ENCODE results near the gene MPP2.
"Not testable (repeated sequence)": the region's sequence is repeated elsewhere in the genome, so short reads cannot be mapped to it uniquely, and the experiment has no call there.

MPP2 gene, protein sequence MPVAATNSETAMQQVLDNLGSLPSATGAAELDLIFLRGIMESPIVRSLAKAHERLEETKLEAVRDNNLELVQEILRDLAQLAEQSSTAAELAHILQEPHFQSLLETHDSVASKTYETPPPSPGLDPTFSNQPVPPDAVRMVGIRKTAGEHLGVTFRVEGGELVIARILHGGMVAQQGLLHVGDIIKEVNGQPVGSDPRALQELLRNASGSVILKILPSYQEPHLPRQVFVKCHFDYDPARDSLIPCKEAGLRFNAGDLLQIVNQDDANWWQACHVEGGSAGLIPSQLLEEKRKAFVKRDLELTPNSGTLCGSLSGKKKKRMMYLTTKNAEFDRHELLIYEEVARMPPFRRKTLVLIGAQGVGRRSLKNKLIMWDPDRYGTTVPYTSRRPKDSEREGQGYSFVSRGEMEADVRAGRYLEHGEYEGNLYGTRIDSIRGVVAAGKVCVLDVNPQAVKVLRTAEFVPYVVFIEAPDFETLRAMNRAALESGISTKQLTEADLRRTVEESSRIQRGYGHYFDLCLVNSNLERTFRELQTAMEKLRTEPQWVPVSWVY

DNA sequence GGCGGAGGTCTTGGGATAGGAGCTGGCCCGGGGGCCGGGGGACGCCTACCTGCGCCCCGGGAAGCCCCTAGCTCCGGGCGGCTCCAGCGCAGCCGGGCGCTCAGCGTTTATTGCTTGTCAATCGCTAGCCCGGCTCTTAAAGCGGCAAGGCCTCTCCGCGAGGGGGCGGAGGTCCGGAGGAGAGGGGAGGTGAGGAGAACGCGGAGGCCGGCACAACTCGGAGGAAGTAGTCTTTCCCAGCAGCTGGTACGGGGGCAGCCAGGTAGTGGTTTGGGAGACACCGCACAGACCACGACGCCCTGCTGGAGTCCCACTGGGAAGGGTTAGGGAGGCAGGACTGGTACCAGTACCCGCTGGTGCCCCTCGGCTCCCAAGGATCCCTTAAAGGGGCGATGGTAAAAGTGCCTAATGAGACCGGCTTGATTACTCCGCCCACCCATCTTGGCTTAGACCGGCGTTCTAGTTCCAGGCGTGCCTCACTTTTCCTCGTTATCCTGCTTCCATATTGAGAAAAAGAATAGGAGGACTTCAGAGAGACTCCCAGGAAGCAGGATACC lies at the start of gene MPP2:
MPP2 (minus strand) TSS at position 112 of the 557 bp plus-strand sequence. CDS start 3,076 bp downstream, outside the sequence.
- DNase-seq = peak; percentile 64

DNA sequence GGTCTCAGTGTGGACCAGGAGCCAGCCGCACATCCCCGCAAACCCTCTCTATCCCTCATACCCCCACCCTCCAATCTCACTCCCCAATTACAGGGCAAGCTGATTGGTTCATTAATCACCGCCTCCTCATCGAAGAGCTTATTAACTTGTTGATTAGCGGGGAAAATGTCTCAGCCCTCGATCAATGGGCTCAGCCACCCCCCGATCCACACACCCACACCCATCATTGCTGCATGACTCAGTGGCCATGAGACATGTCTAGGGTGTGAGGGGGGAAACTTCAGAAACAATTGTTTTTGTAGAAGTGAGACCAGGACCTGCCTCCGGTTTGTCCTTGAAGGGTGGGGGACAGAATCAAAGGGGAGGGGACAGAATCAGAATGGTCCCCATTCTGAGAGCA lies 48.9 kb upstream of the MPP2 start:
- no peak for DNase-seq

DNA sequence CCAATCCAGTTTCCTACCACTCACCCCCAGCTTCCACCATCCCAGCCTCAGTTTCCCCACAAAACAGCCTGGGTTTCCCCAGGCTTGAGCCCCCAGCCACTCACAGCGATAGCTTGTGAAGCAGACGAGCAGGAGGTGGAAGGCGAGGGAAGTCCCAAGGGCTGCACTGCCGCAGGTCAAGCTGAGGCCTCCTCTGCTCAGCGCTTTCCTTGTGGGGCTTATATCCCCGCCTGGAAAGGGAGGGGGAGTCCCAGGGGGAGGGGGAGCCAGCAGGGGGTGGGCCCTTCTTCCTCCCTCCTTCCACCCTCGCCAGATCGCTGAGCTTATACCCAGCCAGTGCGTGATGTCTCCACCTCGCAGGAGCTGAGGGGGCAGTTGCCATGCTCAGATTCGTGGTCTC lies 46.4 kb upstream of the MPP2 start, which contains the start of gene PYY:
PYY (minus strand) TSS at position 195 of the 400 bp plus-strand sequence. CDS start 457 bp downstream, outside the sequence.
- no peak for DNase-seq

DNA sequence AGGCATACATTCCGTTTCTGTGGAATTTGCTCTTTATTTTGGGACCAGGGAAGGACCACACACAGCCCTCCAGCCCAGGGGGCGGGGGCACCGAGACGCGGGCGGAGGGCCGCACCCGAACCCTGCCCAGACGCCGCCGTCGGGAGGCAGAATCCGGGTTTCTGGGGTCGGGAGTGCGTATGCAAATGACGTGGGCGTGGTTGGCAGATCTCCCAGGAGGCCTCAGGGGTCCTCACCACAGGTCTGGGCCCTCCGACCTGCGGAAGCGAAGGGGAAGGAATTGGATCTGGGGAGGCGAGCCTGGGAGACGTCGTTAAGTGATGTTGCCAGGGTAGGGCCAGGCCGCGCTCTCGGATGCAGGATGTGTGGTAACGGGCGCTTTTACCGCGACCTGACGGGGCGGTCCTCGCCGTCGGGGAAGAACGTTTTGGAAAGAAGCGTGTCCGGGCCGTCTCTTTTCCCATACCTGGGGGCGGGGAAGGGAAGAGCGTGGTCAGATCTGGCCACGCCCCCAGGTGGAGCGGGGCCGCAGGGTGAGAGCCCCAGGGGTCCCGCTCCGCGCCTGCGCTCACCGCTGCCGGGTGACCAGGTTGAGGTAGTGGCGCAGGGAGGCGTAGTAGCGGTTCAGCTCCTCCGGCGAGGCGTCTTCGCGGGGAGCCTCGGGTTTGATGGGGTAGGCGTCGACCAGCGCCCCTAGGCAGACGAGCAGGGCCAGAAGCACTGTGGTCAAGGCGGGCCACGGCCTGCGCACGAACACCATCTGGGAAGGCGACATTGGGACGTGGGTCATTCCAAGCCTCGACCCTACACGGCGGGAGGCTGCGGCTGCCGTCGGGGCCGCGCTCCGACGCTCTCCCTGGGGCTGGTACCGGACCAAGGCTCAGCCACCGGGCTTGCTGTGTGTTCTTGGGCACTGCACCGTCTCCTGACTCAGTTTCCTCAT lies 45.7 kb upstream of the MPP2 start:
- DNase-seq = no peak

DNA sequence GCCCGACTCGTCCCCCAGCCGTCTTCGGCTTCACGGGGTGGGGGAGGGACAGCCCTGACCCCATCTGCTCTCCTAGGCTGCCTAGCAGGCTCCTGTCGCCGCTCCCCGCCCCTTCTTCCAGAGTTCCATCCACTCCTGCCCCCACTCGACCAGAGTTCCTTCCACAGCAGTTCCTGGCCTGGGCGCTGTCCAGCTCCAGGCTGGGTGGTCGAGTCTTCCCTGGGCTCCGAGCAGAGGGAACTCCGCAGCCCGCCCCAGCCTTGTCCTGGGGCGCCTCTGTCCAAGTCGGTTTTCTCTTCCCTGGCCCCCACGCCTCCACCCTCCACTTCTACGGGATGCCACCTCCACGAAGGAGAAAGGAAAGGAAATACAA lies 45.0 kb upstream of the MPP2 start:
- DNase-seq = no peak

DNA sequence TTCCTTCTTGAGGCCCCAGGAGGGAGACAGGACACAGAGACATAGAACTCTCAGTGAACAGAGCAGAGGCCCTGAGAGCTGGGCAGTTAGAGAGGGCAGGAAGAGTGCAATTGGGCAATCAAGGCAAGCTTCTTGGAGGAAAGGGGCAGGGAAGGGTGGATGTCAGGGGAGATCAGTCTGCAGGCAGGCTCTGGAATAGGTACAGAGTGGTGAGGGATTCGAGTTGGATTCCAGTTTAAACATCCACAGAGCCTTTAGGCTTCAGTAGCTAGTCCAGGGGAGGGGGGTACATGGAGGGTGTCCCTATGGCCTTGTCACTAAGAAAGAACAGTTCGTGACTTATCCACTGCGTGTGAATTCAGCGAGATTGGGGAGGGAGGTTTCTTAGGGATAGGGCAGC lies 44.4 kb upstream of the MPP2 start:
- DNase-seq = no peak

DNA sequence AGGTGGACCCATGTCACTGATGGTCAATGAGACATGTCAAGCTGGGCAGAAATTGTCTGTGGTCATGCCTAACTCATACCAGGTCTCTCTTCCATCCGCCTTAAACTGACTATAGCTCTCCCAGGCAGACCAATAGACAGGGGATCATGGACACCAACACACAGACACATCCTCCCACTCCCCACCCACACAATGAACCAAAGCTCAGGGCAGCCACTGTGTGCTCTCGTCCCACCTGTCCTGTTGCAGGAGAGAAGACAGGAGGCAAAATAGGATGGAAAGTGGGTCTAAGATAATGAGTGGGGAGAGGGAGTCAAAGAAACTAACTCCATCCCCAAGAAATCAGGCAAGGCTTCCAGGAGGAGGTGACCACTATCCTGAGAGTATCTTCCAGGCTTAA lies 43.2 kb upstream of the MPP2 start:
- DNase-seq = no peak

DNA sequence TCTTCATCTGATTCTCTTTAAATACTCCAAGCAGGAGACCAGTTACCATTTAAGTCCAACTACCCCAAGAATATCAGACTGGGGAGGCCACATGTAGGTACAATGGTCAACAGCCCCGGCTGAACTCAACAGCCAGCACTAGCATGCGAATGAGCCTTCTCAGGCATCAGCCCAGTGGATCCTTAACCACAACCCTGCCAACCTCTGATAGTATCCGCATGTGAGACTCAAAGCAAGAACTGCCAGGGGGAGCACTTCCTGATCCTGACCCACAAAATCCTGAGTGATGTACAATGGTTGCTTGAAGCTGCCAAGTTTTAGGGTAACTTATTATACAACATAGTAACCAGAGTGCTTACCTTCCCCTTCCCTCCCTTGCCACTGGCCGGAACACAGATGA lies 42.4 kb upstream of the MPP2 start:
- DNase-seq = no peak

DNA sequence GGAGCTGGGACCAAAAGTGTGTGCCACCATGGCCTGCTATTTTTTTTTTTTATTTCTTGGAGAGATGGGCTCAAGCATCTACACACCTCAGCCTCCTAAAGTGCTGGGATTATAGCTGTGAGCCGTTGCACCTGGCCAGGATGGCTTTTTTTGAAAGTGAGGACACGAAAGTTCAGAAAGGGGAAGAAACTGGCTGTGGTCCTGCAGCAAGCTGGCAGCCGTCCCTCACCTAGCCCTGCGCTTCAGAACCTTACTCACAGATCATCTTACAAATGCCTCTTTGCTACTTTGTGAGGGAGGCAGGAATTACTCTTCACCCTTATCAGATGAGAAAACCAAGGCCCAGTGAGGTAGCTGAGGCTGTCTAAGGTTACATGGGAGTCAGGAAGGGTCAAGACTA lies 39.4 kb upstream of the MPP2 start:
- DNase-seq = no peak

DNA sequence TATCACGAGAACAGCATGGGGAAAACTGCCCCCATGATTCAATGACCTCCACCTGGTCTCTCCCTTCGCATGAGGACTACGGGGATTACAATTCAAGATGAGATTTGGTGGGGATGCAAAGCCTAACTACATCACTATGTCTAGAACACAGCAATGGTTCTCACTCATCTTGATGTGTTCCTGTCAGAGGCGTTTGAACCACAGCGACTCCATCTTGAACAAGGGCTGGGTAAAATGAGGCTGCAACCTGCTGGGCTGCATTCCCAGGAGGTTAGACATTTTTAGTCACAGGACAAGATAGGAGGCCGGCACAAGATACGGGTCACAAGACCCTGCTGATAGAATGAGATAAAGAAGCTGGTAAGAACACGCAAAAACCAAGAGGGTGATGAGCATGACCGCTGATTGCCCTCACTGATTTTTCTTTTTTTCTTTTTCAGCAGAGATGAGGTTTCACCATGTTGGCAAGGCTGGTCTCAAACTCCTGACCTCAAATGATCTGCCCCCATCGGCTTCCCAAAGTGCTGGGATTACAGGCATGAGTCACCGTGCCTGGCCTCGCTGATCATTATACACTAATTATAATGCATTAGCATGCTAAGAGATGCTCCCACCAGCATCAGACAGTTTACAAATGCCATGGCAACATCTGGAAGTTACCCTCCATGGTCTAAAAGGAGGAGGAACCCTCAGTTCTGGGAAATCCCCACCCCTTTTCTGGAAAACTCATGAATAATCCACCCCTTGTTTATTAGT lies 37.9 kb upstream of the MPP2 start:
- DNase-seq = no peak

DNA sequence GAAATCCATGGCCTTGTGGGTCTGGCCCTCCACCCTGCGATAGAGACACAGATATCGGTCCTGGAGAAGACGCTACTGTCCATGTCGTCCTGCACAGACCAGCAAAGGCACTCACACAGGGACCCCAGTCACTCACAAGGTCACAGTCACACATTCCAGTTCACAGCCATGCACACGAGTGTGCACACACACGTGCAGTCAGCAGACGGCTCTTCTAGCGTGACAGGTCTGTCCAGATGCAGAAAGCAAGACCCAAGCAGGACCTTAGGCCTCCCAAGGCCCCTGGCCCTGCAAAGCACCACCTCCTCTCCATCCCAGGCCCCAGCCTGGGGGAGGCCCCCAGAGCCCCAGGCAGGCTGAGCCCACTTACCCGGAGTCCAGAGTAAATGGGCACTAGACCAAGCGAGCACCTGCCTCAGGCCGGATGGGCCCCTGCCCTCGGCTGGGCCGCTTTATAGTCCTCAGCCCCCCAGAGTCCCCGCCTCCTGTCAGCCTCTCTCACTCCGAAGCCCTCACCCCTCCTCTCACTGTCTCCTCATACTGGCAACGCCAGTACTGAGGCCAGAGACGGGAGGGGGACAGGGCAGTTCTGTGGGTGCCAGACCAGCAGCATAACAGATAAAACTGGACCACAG lies 34.8 kb upstream of the MPP2 start, which contains the start of gene PPY:
PPY (minus strand) TSS at position 426 of the 635 bp plus-strand sequence. CDS start 822 bp downstream, outside the sequence.
- no peak for DNase-seq

DNA sequence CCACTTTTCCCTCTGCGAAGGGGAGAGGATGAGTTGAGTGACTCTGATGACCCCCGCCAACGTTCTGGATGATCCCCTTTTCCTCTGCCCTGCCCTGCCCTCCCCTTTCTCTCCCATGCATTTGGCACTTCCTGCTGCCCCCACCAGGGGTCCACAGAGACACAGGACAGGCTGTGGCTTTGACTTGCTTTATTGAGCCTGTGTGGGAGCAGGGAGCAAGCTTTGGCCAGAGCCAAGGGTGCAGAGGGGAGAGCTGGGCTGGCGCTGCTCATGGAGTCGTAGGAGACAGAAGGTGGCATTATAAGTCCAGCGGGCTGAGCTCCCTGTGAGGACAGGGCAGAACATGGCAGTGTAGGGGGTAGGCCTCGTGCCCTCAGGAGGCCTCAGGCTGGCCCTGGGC lies 33.3 kb upstream of the MPP2 start:
- DNase-seq = no peak

DNA sequence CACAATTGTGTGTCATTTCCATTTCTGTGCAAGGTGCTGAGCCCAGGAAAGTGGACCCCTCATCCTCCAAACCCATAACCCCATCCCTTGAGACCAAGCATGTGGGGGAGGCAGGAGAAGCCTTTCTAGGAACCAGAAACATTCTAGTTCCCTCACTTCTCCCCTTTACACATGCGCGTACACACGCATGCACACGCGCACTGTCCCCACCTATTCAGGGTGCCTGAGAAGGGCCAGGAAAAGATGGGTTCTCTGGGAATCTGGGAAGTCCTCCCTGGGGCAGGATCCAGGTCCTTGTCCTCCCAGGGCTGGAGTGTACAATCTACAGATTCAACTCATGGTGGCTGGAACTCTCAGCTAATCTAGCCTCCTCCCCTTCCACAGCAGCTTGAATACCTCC lies 32.5 kb upstream of the MPP2 start:
- DNase-seq = no peak

DNA sequence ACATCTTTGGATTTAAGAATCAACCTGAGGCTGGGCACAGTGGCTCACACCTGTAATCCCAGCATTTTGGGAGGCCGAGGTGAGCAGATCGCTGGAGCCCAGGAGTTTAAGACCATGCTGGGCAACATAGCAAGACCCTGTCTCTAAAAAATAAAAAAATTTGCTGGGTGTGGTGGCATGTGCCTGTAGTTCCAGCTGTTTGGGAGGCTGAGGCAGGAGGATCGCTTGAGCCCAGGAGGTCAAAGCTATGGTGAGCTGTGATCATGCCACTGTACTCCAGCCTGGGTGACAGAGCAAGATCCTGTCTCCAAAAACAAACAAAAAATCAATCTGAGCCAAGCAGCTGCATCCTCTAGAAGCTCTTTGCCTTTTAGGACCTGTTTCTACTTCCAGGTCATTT lies 32.1 kb upstream of the MPP2 start:
- not testable (repeated sequence) for DNase-seq

DNA sequence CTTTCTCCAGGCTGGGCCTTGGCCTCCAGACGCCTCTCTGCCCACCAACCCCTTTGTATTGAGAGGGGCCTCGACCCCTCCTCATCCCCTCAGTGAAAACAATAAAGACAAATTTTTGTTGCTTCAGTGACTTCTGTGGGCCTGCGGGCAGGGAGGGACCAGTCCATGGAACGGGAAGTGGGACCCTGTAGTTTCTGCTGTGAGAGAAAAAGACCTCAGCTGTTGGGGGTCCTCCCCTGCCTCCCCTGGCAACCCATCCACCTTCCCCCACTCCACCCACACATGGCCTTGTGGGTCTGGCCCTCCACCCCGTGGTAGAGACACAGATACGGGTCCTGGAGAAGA lies 31.5 kb upstream of the MPP2 start:
- no peak for DNase-seq

DNA sequence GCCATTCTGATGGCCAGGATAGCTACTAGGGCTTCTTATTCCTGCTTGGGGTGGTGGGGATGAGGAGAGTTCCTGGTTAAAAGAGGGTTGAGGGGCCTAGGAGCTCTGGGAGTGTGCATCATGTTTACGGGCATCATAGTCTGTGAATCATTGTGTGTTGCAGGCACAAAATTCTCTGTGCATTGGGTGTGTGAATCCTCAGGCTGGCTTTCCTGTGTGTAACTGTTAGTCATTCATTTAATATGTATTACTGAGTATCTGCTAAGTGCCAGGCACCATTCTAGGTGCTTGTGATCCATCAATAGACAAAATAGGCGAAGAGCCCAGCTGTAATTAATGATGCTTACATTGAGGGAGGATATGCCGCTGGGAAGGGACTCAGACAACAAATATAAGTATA lies 29.1 kb upstream of the MPP2 start:
- no peak for DNase-seq

DNA sequence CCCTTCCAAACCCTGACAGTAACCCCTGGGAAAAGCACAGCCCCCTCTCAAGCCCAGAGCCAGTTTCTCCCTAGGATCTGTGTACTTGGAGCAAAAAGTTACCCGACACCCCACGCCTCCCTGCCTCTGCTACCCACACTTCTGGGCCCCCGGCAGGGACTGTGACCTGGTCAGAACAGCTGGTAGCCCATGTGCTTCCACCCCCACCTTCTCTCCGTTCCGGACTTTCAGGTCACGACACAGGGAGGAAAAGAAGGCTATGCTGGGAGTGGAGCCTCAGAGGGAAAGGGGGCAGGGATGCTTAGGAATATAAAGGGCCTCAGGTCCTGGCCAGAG lies 28.6 kb upstream of the MPP2 start:
- DNase-seq = no peak

DNA sequence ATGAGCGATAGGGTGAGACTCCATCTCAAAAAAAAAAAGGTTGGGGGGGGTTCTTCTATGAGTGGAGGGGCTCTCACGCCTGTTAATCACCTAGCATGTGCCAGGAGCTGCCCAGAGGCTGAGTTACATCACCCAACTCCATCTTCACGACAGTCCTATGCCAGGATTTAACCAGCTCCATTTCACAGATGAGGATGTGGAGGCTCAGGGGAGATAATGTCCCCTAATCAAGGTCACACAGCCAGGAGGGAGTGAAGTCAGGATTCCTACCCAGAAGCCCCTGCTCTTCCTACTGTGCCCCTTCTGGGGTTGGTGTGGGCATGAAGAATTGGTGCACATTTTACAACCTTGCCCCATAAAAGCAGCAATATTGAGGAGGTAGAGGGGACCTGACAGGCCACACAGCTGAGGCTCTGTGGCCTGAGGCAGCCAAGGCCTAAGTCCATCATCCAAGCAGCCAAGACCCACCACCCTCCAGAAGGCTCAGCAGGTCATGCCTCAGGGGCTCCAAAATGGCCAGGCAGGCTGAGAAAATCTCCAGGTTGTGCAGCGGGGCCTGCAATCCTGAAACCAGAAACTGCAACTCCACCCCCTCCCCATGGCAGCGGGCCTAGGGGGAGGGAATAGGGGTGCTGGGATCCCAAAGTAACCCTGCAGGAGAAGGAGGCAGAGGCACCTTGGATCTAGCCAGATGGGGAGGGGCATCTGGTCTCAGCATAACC lies 28.0 kb upstream of the MPP2 start:
- DNase-seq = no peak

DNA sequence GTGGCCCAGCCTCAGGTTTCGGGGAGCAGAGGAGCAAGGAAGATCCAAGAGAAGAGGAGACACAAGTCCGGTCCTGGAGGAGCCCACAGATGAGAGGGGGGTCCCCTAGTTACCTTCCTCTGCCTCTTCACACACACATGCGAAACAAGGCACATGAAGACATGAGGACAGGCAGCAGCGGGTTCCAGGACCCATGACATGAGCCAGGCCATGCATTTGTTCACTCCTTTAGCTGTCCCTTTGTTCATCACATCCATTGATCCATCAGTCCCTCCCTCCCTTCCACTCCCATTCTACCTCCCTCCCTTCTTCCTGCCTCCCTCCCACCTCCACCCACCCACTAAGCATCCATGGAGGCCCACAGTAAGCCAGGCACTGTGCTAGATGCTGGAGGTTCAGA lies 25.6 kb upstream of the MPP2 start:
- DNase-seq = no peak

DNA sequence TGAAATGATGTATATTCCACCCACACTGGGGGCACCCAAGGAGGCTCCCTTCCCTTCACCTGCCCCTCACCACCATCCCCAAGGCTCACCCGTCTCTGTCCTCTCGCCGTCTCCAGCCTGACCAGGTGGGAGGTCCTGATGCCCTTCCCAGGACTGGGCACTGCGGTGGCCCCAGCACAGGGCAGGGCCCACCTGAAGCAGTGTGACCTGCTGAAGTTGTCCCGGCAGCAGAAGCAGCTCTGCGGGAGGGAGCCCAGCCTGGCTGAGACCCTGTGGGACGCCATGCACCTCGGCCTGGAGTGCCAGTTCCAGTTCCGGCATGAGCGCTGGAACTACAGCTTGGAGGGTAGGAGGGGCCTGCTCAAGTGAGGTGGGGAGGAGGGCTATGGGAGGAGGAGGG lies 25.0 kb upstream of the MPP2 start:
- DNase-seq = no peak

DNA sequence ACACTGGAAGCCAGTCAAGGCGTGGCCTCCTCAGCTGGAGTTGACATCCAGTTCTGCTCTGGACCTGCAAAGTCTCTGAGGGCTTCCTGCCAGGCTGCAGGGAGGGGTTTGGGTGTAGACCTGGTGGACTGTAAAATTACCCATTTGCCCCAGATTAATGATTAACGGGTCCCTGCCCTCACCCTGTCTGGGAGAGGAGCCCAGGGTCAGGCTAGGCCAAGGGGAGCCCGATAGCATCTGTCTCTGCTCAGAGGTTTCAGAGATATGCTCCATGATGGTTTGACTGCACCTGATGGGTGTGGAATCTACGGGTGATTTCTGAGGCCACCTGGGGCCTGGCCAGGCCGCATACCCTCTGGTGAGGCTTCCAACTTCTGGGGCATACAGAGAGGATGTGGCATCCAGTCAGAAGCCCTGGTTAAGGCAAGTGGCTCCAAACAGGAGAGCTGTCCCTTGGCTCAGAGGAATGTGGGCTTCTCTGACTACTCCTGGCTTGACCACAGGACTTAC lies 23.8 kb upstream of the MPP2 start:
- no peak for DNase-seq

All from CD4-positive, alpha-beta T cell treated with Interleukin-17A for 1 hour (primary cell).